ENCODE data around the gene PPM1E. TPM values are rescaled to one million over a fixed set of nuclear protein-coding genes. Genes with fewer than 3 reads are reported as not detected.

Gene PPM1E
- total and polyA plus RNA-seq, 2 donors (not counting 1 experiment from before 2014, with no cell fraction given) = not detected

DNA sequence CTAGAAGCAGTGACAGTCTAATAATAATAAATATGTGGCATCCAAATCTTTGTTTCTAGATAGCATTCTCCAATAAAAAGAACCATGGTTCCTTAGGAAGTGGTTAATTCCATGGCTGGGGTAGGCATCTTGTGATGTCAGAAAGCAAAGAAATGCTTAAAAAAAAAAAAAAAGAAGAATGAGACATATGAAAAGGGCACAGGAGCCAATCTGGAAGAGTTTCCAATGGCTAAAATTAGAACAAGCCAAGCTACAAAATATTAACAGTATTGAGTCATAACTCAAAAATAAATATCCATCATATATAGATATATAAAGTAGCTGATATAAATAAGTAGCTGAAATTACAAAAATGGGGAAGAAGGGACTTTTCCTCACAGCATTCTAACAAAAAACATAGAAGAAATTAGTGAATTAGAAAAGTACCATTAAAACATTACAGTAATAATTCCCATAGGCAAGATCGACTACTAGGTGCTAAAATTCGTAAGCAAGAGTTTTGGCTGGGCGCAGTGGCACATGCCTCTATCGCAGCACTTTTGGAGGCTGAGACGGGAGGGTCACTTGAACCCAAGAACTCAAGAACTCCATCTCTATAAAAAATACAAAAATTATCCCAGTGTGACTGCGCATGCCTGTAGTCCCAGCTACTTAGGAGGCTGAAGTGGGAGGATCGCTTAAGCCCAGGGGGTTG, 239.7 kb downstream of the PPM1E start:
- H3K4me2 ChIP-seq (replicated peaks; ENCODE audit: low read depth, low read length, poor library complexity, severe bottlenecking) = no peak overlapping the region
- TF ChIP-seq EZH2 (IDR thresholded peaks at IDR 0.05; ENCODE audit: borderline replicate concordance, insufficient read depth, low read depth, low read length, poor library complexity, severe bottlenecking) (no peak), CTCF (IDR thresholded peaks at IDR 0.05) (no peak)
- Mint-ChIP-seq H3K9me3 (ENCODE audit: insufficient read depth) (no peaks in the 10 kb centered on the region), H3K4me1 (peaks cover 18% of the 10 kb centered on the region), H3K27ac (no peak overlapping the region), H3K27me3 (no peaks in the 10 kb centered on the region), H3K4me3 (no peak overlapping the region)
- intact Hi-C loops (cut with micrococcal nuclease) = no loop called here
- H3K36me3 ChIP-seq (replicated peaks in 1 of 2; ENCODE audit: control extremely low read depth in 1 of 2, control insufficient read depth in 1 of 2, extremely low read depth in 1 of 2, insufficient read depth in 2 of 2, low read length in 1 of 2) = peaks cover 0 to 5% of the 10 kb centered on the region in 2 experiments
- ATAC-seq (ENCODE audit: low read depth) = no peak
- POLR2A ChIA-PET = interaction anchor here (0.6 kb wide), 1 partner anchor 285 kb away, joined by 5 read pairs; no protein-coding TSS in a partner anchor
- no peak for DNase-seq
- CTCF ChIA-PET = interaction anchor here (1.1 kb wide), 1 partner anchor 9 kb away, joined by 3 read pairs; no protein-coding TSS in a partner anchor
- no peaks in the 10 kb centered on the region for H3K27me3 ChIP-seq (replicated peaks in 1 of 4; ENCODE audit: control extremely low read depth in 1 of 4, control insufficient read depth in 3 of 4, insufficient read depth in 4 of 4, low read length in 3 of 4)
- H3K79me2 ChIP-seq (ENCODE audit: control insufficient read depth, insufficient read depth, low read length) = no peaks in the 10 kb centered on the region
- no peak overlapping the region for H3K4me3 ChIP-seq (ENCODE audit: control extremely low read depth in 1 of 5, extremely low read depth in 1 of 5, insufficient read depth in 1 of 5, low read depth in 2 of 5, low read length in 4 of 5)
- WGBS (ENCODE audit: insufficient coverage) = no CpG with 5 or more reads among the region's 7 CpGs
- no peak overlapping the region for H3K9ac ChIP-seq (ENCODE audit: low read length)
- H3K4me1 ChIP-seq (ENCODE audit: control insufficient read depth in 2 of 2, insufficient read depth in 2 of 2, low read length in 2 of 2) = peaks cover 3 to 7% of the 10 kb centered on the region in 2 donors
- no peak overlapping the region for H2AFZ ChIP-seq (ENCODE audit: insufficient read depth, low read depth, low read length, poor library complexity, severe bottlenecking)
- H4K20me1 ChIP-seq (ENCODE audit: control insufficient read depth, insufficient read depth, low read length, poor library complexity, severe bottlenecking) = no peaks in the 10 kb centered on the region
- no peak overlapping the region for H3K27ac ChIP-seq (ENCODE audit: low read length in 2 of 2)
- H3K9me3 ChIP-seq (ENCODE audit: control extremely low read depth in 1 of 3, control insufficient read depth in 2 of 3, insufficient read depth in 1 of 3, low read length in 2 of 3) = no peaks in the 10 kb centered on the region

GRCh38 chr17:58996968-58997367, 241.3 kb downstream of the PPM1E start:
- DNase-seq = no peak
- H3K27me3 Mint-ChIP-seq = no peaks in the 10 kb centered on the region
- ATAC-seq (ENCODE audit: low read depth) = no peak
- intact Hi-C loops (cut with micrococcal nuclease) = no loop called here
- H3K4me2 ChIP-seq (replicated peaks; ENCODE audit: low read depth, low read length, poor library complexity, severe bottlenecking) = no peak overlapping the region
- peaks cover 30% of the 10 kb centered on the region for H3K4me1 Mint-ChIP-seq
- H3K9me3 Mint-ChIP-seq (ENCODE audit: insufficient read depth) = no peaks in the 10 kb centered on the region
- no peak overlapping the region for H3K9ac ChIP-seq (ENCODE audit: low read length)
- H3K4me3 Mint-ChIP-seq = no peak overlapping the region
- H2AFZ ChIP-seq (ENCODE audit: insufficient read depth, low read depth, low read length, poor library complexity, severe bottlenecking) = no peak overlapping the region
- peaks cover 0 to 5% of the 10 kb centered on the region in 2 experiments for H3K36me3 ChIP-seq (replicated peaks in 1 of 2; ENCODE audit: control extremely low read depth in 1 of 2, control insufficient read depth in 1 of 2, extremely low read depth in 1 of 2, insufficient read depth in 2 of 2, low read length in 1 of 2)
- H3K79me2 ChIP-seq (ENCODE audit: control insufficient read depth, insufficient read depth, low read length) = no peaks in the 10 kb centered on the region
- no peaks in the 10 kb centered on the region for H3K9me3 ChIP-seq (ENCODE audit: control extremely low read depth in 1 of 3, control insufficient read depth in 2 of 3, insufficient read depth in 1 of 3, low read length in 2 of 3)
- no peaks in the 10 kb centered on the region for H3K27me3 ChIP-seq (replicated peaks in 1 of 4; ENCODE audit: control extremely low read depth in 1 of 4, control insufficient read depth in 3 of 4, insufficient read depth in 4 of 4, low read length in 3 of 4)
- 90% methylated on average over 3 of the region's 4 CpGs for WGBS (ENCODE audit: insufficient coverage)
- POLR2A ChIA-PET = no interaction called here
- no peak for TF ChIP-seq CTCF (IDR thresholded peaks at IDR 0.05)
- TF ChIP-seq EZH2 (IDR thresholded peaks at IDR 0.05; ENCODE audit: borderline replicate concordance, insufficient read depth, low read depth, low read length, poor library complexity, severe bottlenecking) = no peak
- peaks cover 12 to 19% of the 10 kb centered on the region in 2 donors for H3K4me1 ChIP-seq (ENCODE audit: control insufficient read depth in 2 of 2, insufficient read depth in 2 of 2, low read length in 2 of 2)
- CTCF ChIA-PET = interaction anchor here (1.3 kb wide), 2 partner anchors 286 to 478 kb away, joined by 3 read pairs; no protein-coding TSS in a partner anchor
- H3K27ac Mint-ChIP-seq = no peak overlapping the region
- H3K4me3 ChIP-seq (ENCODE audit: control extremely low read depth in 1 of 5, extremely low read depth in 1 of 5, insufficient read depth in 1 of 5, low read depth in 2 of 5, low read length in 4 of 5) = no peak overlapping the region
- no peaks in the 10 kb centered on the region for H4K20me1 ChIP-seq (ENCODE audit: control insufficient read depth, insufficient read depth, low read length, poor library complexity, severe bottlenecking)
- no peak overlapping the region for H3K27ac ChIP-seq (ENCODE audit: low read length in 2 of 2)

Measured in B cell (primary cell).